ENCODE results near the gene TMBIM6.
"Not testable (repeated sequence)": the region's sequence is repeated elsewhere in the genome, so short reads cannot be mapped to it uniquely, and the experiment has no call there.

Gene TMBIM6

GRCh38 chr12:49777341-49777740, 36.0 kb downstream of the TMBIM6 start:
- no peak for DNase-seq

GRCh38 chr12:49777800-49778748, 36.7 kb downstream of the TMBIM6 start:
- no peak for DNase-seq

GRCh38 chr12:49779581-49779980, 38.2 kb downstream of the TMBIM6 start:
- DNase-seq, result no peak

GRCh38 chr12:49780914-49781313, 39.6 kb downstream of the TMBIM6 start:
- not testable (repeated sequence) for DNase-seq

GRCh38 chr12:49783917-49784676, 42.7 kb downstream of the TMBIM6 start:
- peak; percentile 29 for DNase-seq

GRCh38 chr12:49784756-49785409, 43.5 kb downstream of the TMBIM6 start:
- DNase-seq, result no peak

- no peak for DNase-seq
These were observed 46.3 kb downstream of the TMBIM6 start for GRCh38 chr12:49787672-49788071.

- DNase-seq, result no peak
These were observed 48.6 kb downstream of the TMBIM6 start for GRCh38 chr12:49789992-49790391.

- no peak for DNase-seq
These were observed 49.6 kb downstream of the TMBIM6 start for GRCh38 chr12:49790741-49791555.

GRCh38 chr12:49791700-49792099, 50.3 kb downstream of the TMBIM6 start:
- no peak for DNase-seq

- DNase-seq, result no peak
These were observed 51.0 kb downstream of the TMBIM6 start for GRCh38 chr12:49792181-49792970.

- no peak for DNase-seq
These were observed 51.7 kb downstream of the TMBIM6 start for GRCh38 chr12:49792976-49793580.

- no peak for DNase-seq
These were observed 52.3 kb downstream of the TMBIM6 start for GRCh38 chr12:49793620-49794019.

GRCh38 chr12:49794021-49794420, 52.7 kb downstream of the TMBIM6 start:
- DNase-seq, result no peak

- no peak for DNase-seq
These were observed 53.7 kb downstream of the TMBIM6 start for GRCh38 chr12:49794811-49795653.

GRCh38 chr12:49795654-49796105, 54.3 kb downstream of the TMBIM6 start:
- no peak for DNase-seq

- no peak for DNase-seq
These were observed 54.8 kb downstream of the TMBIM6 start for GRCh38 chr12:49796155-49796554.

GRCh38 chr12:49796606-49797448, 55.5 kb downstream of the TMBIM6 start:
- no peak for DNase-seq

GRCh38 chr12:49797449-49797776, 56.1 kb downstream of the TMBIM6 start:
- no peak for DNase-seq
